HFF-Myc (cell line): ENCODE data around the gene MYEOV.

Experiments used
- DNase-seq: peaks from one replicate; pipeline ENCODE4 v3.0.0-alpha.2; 2011; ENCODE audit warnings: low read depth; ENCODE audit errors: extremely low read depth
- H3K4me3 ChIP-seq: replicated peaks from 2 replicates; pipeline ENCODE4 v1.5.1; 2011; ENCODE audit warnings: low read depth, mild to moderate bottlenecking, control low read depth, low read length
- TF ChIP-seq, protein P1 (sequence below): IDR thresholded peaks from 2 replicates; pipeline ENCODE4 v1.5.1; 2012; ENCODE audit warnings: mild to moderate bottlenecking, low read depth, low read length, control low read depth; ENCODE audit errors: missing control alignments

Gene MYEOV

DNA sequence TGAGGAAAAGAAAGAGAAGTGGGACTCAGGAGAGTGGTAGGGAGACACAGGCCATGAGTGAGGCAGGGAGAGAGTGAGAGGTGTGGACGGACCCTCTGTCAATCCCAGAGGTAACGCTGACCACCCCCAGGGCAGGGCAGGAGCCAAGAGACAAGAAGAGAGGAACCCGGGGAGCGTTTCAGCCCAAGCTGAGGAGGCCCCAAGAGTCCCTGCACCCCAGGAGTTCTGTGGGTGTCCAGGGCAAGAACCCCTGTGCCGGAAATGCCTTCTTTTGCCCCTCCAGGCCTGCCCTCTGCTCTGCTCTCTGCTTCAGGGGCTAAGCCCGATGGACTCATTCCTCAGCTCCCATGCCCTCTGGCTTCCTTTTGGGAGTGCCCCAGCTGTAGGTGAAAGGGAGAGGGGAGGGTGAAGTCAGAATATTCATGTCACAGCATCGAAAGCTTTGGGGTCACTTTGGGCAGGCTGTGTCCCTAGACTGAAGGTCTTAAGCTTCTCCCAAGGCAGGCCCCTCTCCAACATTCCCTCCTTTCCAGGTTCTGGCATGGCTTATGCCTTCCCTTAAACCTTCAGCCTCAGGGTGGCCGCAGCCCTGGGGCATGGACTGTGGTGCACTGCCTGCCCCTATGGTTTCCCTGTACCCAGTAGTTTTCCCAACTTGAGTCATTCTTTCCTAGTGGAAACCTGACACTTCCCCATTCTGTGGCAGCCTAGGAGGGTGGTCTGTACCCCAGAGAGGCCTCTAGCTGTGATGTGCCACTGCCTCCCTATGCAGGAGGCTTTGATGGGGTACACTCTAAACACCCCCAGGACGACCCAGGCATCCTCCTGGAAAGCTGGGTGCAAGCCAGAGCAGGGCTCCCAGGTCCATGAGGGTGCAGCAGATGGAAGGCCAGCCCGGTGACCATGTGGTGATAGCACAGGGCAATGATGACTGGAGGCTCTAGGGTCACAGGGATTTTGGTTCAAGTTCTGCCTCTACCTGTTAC lies 27.1 kb downstream of the MYEOV start:
- H3K4me3 ChIP-seq, result no peak overlapping the region

DNA sequence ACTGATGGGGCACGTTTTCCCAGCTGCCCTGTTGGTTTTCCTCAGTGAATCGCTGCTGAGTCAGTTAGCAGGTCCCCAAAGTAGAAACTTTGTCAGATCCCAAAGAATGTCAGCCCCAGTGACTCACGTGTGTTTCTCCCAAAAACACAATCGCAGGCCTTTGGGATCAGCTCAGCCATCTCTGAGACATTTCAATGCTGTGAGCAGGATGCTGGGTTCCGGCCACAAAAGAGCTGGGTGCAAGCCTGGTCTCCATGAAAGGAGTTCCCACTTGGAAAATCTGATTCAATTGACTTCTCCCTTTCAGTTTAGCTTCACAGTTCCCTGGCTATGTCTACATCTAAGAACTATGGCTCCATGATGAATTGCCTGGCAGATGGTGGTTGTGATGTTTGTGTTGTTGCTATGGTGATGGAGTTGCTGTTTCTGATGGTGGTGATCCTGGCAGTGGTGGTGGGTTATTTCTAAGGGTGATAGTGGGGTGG lies 28.0 kb downstream of the MYEOV start:
- TF ChIP-seq, protein P1, sequence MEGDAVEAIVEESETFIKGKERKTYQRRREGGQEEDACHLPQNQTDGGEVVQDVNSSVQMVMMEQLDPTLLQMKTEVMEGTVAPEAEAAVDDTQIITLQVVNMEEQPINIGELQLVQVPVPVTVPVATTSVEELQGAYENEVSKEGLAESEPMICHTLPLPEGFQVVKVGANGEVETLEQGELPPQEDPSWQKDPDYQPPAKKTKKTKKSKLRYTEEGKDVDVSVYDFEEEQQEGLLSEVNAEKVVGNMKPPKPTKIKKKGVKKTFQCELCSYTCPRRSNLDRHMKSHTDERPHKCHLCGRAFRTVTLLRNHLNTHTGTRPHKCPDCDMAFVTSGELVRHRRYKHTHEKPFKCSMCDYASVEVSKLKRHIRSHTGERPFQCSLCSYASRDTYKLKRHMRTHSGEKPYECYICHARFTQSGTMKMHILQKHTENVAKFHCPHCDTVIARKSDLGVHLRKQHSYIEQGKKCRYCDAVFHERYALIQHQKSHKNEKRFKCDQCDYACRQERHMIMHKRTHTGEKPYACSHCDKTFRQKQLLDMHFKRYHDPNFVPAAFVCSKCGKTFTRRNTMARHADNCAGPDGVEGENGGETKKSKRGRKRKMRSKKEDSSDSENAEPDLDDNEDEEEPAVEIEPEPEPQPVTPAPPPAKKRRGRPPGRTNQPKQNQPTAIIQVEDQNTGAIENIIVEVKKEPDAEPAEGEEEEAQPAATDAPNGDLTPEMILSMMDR, result no peak
- no peak for DNase-seq
- H3K4me3 ChIP-seq, result no peak overlapping the region

More for the DNA sequence above, 27.1 kb downstream of the MYEOV start:
- no peak for DNase-seq
- TF ChIP-seq, protein P1, result no peak

DNA sequence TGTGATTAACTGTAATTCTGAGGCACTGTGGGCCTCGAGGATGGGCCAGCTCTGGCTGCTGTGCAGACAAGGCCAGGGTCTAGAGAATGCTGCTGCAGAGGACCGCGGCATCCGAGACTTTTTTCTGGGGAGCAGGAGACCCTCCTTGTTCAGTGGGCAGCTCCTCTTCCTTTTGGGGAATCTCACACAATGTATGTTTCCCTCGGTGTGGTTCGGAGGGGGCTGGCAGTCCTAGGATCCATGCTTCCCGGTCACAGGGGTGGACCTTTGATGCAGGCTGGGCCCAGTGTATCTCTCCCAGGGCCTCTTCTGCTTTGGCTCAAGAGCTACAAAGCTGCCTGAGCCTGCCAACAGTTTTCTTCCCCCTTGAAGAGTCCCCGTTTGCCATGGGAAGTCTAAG lies 31.5 kb downstream of the MYEOV start:
- DNase-seq, result no peak
- TF ChIP-seq, protein P1, result no peak
- no peak overlapping the region for H3K4me3 ChIP-seq

DNA sequence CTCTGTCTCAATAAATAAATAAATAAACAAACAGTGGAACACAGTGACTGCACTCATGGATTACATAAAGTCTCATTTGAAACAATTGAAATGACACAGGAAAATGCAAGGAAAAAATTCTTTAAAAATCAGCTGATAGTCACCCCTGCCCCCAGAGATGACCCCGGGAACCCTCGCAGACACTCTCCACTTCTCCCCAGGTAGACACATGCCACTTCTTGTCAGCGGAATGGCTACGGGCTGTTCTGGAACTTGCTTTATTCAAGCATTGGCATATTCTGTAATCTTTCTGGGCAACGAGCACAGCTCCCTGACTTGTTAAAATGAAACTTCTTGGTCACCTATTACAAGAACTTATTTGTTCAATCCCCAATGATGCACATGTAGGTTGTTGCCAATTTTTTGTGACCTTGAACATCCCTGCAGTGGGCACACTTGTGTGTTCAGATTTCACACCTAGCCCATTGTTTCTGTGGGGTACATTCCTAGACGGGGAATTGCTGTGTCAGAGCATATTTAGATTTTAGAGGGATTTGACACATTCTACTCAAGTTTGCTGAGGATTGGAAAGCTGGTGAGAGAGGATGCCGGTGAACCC lies 32.8 kb downstream of the MYEOV start:
- no peak overlapping the region for H3K4me3 ChIP-seq
- TF ChIP-seq, protein P1, result no peak
- DNase-seq, result no peak

DNA sequence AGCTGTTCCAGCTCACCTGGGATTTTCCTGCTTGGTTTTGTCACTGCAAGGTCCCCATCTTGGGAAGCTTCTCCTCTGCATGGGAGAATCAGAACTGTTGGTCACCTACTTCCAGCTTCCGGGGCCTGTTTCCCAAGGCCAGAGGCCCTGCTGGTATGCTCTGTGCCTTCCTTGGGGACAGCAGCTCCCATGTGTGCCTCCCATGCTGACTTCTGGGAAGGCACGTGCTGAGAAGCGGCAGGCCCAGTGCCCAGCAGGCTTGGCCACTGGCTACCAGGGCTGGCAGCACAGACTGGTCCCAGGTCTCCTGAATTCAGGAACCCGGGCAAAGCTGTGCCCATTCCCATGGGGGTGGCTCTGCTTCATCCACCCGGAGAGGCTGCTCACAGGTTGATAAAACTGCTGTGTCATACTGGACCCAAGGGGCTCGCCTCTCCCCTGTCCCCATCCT lies 33.8 kb downstream of the MYEOV start:
- no peak for DNase-seq
- no peak overlapping the region for H3K4me3 ChIP-seq
- TF ChIP-seq, protein P1, result no peak

DNA sequence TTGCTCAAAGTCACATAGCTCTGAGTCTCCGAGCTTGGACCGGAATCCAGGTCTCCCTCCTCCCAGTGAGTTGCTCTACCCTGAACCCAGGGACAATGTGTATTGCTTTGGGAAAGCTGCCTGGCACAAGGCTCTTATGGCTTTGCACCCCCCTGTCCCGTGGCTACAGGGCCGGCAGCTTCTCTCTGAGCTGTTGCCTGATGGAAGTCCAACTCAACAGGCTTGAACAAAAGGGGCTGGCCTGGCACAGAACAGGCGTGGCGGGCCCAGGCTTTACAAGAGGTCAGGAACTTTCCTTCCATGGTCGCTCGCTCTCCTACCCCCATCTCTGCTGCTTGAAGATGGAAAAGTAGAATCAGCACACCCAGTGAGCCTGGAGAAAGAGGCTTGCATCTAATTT lies 34.3 kb downstream of the MYEOV start:
- H3K4me3 ChIP-seq, result no peak overlapping the region
- no peak for DNase-seq
- TF ChIP-seq, protein P1, result no peak
